IPS-20b (cell line): ENCODE measurements around the gene LRRC61.

ENCODE experiments used
- H3K27ac ChIP-seq: one replicate; pipeline ENCODE4 v1.5.1; 2013; ENCODE audit warnings: low read length
- H3K27me3 ChIP-seq: 2 replicates; pipeline ENCODE4 v1.6.1; 2013; ENCODE audit warnings: mild to moderate bottlenecking, low read length, inconsistent platforms; ENCODE audit not compliant: insufficient read depth
- H3K36me3 ChIP-seq: 2 replicates; pipeline ENCODE4 v1.6.1; 2013; ENCODE audit warnings: low read depth, mild to moderate bottlenecking, inconsistent platforms, low read length, moderate library complexity; ENCODE audit not compliant: insufficient read depth
- H3K4me1 ChIP-seq: 2 replicates; pipeline ENCODE4 v1.6.1; 2013; ENCODE audit warnings: mild to moderate bottlenecking, control low read depth, inconsistent platforms, low read length, moderate library complexity; ENCODE audit not compliant: insufficient read depth
- H3K4me3 ChIP-seq: 2 replicates; pipeline ENCODE4 v1.5.1; 2013; ENCODE audit warnings: mild to moderate bottlenecking, low read length, inconsistent platforms
- H3K9ac ChIP-seq: 2 replicates; pipeline ENCODE4 v1.6.1; 2013; ENCODE audit warnings: low read depth, mild to moderate bottlenecking, inconsistent platforms, low read length, moderate library complexity
- H3K9me3 ChIP-seq: 2 replicates; pipeline ENCODE4 v1.6.1; 2013; ENCODE audit warnings: mild to moderate bottlenecking, low read depth, low read length, inconsistent platforms; ENCODE audit not compliant: insufficient read depth

LRRC61 gene

GRCh38 chr7:150376560-150376959, 53.4 kb downstream of the LRRC61 start:
- Histone ChIP-seq H3K9ac (no peak overlapping the region), H3K27me3 (no peaks in the 10 kb centered on the region), H3K4me1 (peaks cover 51% of the 10 kb centered on the region), H3K4me3 (no peak overlapping the region), H3K36me3 (peaks cover 31% of the 10 kb centered on the region), H3K27ac (no peak overlapping the region), H3K9me3 (no peaks in the 10 kb centered on the region)

DNA sequence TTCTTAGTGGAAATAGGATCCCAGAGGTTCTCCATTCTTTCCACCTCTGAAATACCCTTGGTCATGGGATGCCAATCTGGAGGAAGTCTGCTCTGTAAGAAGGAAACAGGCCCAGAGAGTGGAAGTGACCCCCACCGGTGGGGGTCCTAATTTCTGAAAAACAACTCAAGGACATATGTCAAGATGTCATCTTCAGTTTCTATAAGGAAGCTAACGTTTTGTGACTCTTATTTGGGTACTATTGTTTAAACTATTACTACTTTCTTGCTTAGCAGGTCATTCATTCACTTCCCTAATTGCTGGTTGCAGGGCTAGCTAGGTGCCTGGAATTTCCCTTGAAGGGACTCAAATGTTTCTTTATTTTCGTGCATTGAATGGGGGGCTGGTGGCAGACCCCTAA, 54.0 kb downstream of the LRRC61 start:
- Histone ChIP-seq H3K27ac (peak overlapping the region; percentile 64), H3K4me3 (no peak overlapping the region), H3K36me3 (peaks cover 26% of the 10 kb centered on the region), H3K9ac (peak overlapping the region; percentile 97; the same call in 1 of the 2 replicates), H3K9me3 (no peaks in the 10 kb centered on the region), H3K4me1 (peaks cover 51% of the 10 kb centered on the region), H3K27me3 (no peaks in the 10 kb centered on the region)

GRCh38 chr7:150377635-150378034, 54.5 kb downstream of the LRRC61 start:
- H3K27ac ChIP-seq: peak overlapping the region; percentile 64
- H3K4me1 ChIP-seq: peaks cover 51% of the 10 kb centered on the region
- H3K27me3 ChIP-seq: no peaks in the 10 kb centered on the region
- peak overlapping the region; percentile 97; the same call in 1 of the 2 replicates for H3K9ac ChIP-seq
- H3K36me3 ChIP-seq: peaks cover 21% of the 10 kb centered on the region
- peak overlapping the region; percentile 85; the same call in 1 of the 2 replicates for H3K4me3 ChIP-seq
- no peaks in the 10 kb centered on the region for H3K9me3 ChIP-seq

- peaks cover 15% of the 10 kb centered on the region for H3K36me3 ChIP-seq
- H3K9me3 ChIP-seq: no peaks in the 10 kb centered on the region
- peak overlapping the region; percentile 98 for H3K27ac ChIP-seq
- H3K9ac ChIP-seq: peak overlapping the region; percentile 97
- H3K4me1 ChIP-seq: peaks cover 51% of the 10 kb centered on the region
- no peaks in the 10 kb centered on the region for H3K27me3 ChIP-seq
- H3K4me3 ChIP-seq: peak overlapping the region; percentile 85
Observed at GRCh38 chr7:150378115-150378852, 55.1 kb downstream of the LRRC61 start.

- Histone ChIP-seq H3K4me1 (peaks cover 48% of the 10 kb centered on the region), H3K9ac (peak within 1 kb of the TSS; percentile 97), H3K27me3 (no peaks in the 10 kb centered on the region), H3K36me3 (peaks cover 8% of the 10 kb centered on the region), H3K9me3 (no peaks in the 10 kb centered on the region), H3K4me3 (peak within 1 kb of the TSS; percentile 95), H3K27ac (peak within 1 kb of the TSS; percentile 98)
Observed at GRCh38 chr7:150378853-150379440, 55.8 kb downstream of the LRRC61 start, which contains the start of gene ZNF775. Gene ZNF775, plus strand, starts transcription at chr7:150379330. Its CDS starts 9,141 bp downstream, at chr7:150388471.

GRCh38 chr7:150379441-150380379, 56.6 kb downstream of the LRRC61 start:
- no peaks in the 10 kb centered on the region for H3K9me3 ChIP-seq
- peaks cover 49% of the 10 kb centered on the region for H3K4me1 ChIP-seq
- H3K27ac ChIP-seq: peak overlapping the region; percentile 86
- H3K4me3 ChIP-seq: peak overlapping the region; percentile 95
- no peaks in the 10 kb centered on the region for H3K27me3 ChIP-seq
- H3K9ac ChIP-seq: peak overlapping the region; percentile 95
- peaks cover 4% of the 10 kb centered on the region; the same call in 1 of the 2 replicates for H3K36me3 ChIP-seq

DNA sequence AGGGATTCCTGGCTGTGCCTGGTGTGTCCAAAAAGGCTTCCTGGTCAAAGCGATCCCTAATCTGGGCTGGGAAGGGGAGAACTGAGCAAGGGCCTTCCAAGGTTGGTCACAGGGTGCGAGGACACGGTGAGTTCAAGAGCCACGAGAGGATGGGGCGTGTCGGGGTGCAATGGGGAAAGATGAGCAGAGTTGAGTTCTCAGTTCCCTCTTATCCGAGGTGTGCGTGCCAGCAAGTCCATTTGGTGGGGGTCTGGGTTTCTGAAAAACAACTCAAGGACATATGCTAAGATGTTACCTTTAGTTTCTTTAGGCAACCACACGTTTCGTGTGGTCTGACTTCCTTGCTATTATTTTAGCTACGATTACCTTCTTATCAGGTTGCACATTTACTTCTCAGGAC, 57.3 kb downstream of the LRRC61 start:
- H3K4me3 ChIP-seq: peak overlapping the region; percentile 95
- peaks cover 7% of the 10 kb centered on the region for H3K36me3 ChIP-seq
- peaks cover 56% of the 10 kb centered on the region for H3K4me1 ChIP-seq
- no peaks in the 10 kb centered on the region for H3K27me3 ChIP-seq
- no peak overlapping the region for H3K27ac ChIP-seq
- peak overlapping the region; percentile 95; the same call in 1 of the 2 replicates for H3K9ac ChIP-seq
- no peaks in the 10 kb centered on the region for H3K9me3 ChIP-seq

GRCh38 chr7:150381096-150381495, 57.9 kb downstream of the LRRC61 start:
- Histone ChIP-seq H3K4me3 (peak overlapping the region; percentile 95; the same call in 1 of the 2 replicates), H3K4me1 (peaks cover 57% of the 10 kb centered on the region)

GRCh38 chr7:150381785-150382122, 58.6 kb downstream of the LRRC61 start:
- H3K4me3 ChIP-seq: no peak overlapping the region
- no peak overlapping the region for H3K27ac ChIP-seq

More at GRCh38 chr7:150381096-150381495, 57.9 kb downstream of the LRRC61 start:
- H3K27me3 ChIP-seq: no peaks in the 10 kb centered on the region
- H3K9me3 ChIP-seq: no peaks in the 10 kb centered on the region
- peak overlapping the region; percentile 95; the same call in 1 of the 2 replicates for H3K9ac ChIP-seq
- H3K36me3 ChIP-seq: peaks cover 10% of the 10 kb centered on the region
- H3K27ac ChIP-seq: no peak overlapping the region

DNA sequence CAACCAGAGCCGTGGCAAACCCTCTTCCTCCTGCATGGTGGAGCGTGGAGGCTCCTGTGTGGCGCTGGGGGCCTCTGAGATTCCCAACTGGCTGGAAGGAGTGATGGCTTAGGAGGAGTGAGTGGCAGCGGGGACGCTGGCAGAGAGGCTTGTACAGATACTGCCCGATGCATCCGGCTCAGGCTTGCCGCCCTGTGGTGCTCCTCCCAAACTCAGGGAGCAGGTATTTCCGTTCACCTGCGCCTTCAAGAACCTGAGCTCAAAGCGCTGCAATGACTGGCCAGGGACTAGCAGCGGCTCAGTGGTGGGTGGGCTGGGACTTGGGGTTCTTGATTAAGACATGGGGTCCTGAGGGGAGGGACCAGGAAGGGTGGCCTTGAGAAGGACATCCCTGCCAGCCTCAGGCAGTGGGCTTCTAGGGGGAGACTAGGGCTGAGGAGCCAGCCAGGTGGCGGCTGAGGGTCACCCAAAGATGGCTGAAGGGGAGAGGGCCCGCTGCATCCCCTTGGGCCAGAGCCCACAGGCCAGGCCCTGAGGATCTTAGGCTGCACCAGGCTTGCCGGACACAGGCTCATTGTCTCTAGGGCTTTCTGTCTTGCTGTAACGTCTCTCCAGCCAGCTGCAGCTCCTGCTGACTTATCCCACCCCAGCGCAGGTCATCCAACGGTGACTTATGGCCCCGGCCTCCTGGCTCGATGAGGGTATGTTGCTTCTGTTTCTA, 59.1 kb downstream of the LRRC61 start:
- H3K36me3 ChIP-seq: peaks cover 10% of the 10 kb centered on the region
- H3K4me1 ChIP-seq: peaks cover 52% of the 10 kb centered on the region
- no peak overlapping the region for H3K4me3 ChIP-seq
- no peaks in the 10 kb centered on the region for H3K9me3 ChIP-seq
- no peak overlapping the region for H3K27ac ChIP-seq
- no peak overlapping the region; the same call in 1 of the 2 replicates for H3K9ac ChIP-seq
- no peaks in the 10 kb centered on the region for H3K27me3 ChIP-seq

More at GRCh38 chr7:150381785-150382122, 58.6 kb downstream of the LRRC61 start:
- Histone ChIP-seq H3K4me1 (peaks cover 57% of the 10 kb centered on the region), H3K9me3 (no peaks in the 10 kb centered on the region), H3K36me3 (peaks cover 10% of the 10 kb centered on the region), H3K27me3 (no peaks in the 10 kb centered on the region), H3K9ac (no peak overlapping the region)

GRCh38 chr7:150382844-150383225, 59.7 kb downstream of the LRRC61 start:
- Histone ChIP-seq H3K4me1 (peaks cover 46% of the 10 kb centered on the region), H3K27ac (no peak overlapping the region), H3K9ac (peak overlapping the region; percentile 67; the same call in 1 of the 2 replicates), H3K9me3 (no peaks in the 10 kb centered on the region), H3K4me3 (peak overlapping the region; percentile 44; the same call in 1 of the 2 replicates), H3K36me3 (peaks cover 10% of the 10 kb centered on the region), H3K27me3 (no peaks in the 10 kb centered on the region)
